ENCODE results near the gene FCMR. TPM values are rescaled to one million over a fixed set of nuclear protein-coding genes. Genes with fewer than 3 reads are reported as not detected.
A peak's percentile ranks its signal among the peaks of the same experiment; 100 is the strongest.

FCMR gene
- total and polyA plus RNA-seq, 9 of the 15 experiments (the other 6 are each of a cell fraction or from before 2014, with no cell fraction given) = 0.11 to 0.82 (median 0.20) TPM; not detected in 5

DNA sequence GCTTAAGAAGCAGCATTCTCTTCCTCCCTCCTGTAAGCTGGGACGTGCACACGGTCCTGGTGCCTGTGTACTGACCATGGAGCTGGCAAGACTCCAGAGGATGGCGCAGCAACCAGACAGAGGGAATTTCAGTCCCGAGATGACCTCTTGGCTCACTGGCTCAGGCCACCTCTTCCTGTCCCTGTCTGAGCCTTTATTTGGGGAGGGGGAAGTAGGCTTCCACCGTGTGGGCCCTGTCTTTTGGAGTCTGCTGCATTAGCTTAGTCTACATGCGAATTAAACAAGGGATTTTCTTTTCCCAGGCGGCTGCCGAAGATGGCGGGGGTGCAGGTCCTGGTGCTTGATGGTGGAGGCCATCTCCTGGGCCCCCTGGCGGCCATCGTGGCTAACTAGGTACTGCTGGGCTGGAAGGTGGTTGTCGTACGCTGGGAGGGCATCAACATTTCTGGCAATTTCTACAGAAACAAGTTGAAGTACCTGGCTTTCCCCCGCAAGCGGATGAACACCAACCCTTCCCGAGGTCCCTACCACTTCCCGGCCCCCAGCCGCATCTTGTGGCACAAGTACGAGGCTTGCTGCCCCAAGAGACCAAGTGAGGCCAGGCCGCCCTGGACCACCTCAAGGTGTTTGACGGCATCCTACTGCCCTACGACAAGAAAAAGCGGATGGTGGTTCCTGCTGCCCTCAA lies 14.3 kb downstream of the FCMR start (continued):
- TF ChIP-seq TOE1 (IDR thresholded peaks at IDR 0.05; ENCODE audit: borderline replicate concordance) = no peak
- TF ChIP-seq TOE1 (CRISPR knock-in tag; IDR thresholded peaks at IDR 0.05; ENCODE audit: borderline replicate concordance, low read depth) = no peak
- no peak for TF ChIP-seq GTF2A2 (tag; IDR thresholded peaks at IDR 0.05)
- TF ChIP-seq NELFE (IDR thresholded peaks at IDR 0.05; ENCODE audit: insufficient read depth, insufficient read length) = no peak
- no peak for TF ChIP-seq SMARCC2 (IDR thresholded peaks at IDR 0.05; ENCODE audit: low read depth)
- TF ChIP-seq BRF1 (IDR thresholded peaks at IDR 0.05; ENCODE audit: borderline replicate concordance, extremely low read depth, insufficient read length) = no peak
- no peak for TF ChIP-seq KLF6 (CRISPR knock-in tag; IDR thresholded peaks at IDR 0.05; ENCODE audit: borderline replicate concordance)
- no peak for TF ChIP-seq ZNF77 (CRISPR knock-in tag; IDR thresholded peaks at IDR 0.05)
- TF ChIP-seq, protein P1, sequence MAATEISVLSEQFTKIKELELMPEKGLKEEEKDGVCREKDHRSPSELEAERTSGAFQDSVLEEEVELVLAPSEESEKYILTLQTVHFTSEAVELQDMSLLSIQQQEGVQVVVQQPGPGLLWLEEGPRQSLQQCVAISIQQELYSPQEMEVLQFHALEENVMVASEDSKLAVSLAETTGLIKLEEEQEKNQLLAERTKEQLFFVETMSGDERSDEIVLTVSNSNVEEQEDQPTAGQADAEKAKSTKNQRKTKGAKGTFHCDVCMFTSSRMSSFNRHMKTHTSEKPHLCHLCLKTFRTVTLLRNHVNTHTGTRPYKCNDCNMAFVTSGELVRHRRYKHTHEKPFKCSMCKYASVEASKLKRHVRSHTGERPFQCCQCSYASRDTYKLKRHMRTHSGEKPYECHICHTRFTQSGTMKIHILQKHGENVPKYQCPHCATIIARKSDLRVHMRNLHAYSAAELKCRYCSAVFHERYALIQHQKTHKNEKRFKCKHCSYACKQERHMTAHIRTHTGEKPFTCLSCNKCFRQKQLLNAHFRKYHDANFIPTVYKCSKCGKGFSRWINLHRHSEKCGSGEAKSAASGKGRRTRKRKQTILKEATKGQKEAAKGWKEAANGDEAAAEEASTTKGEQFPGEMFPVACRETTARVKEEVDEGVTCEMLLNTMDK (IDR thresholded peaks at IDR 0.05; ENCODE audit: borderline replicate concordance, insufficient read depth, low read depth, low read length, poor library complexity, severe bottlenecking) = peak; percentile 75
- TF ChIP-seq BCOR (IDR thresholded peaks at IDR 0.05) = no peak
- TF ChIP-seq CC2D1A (IDR thresholded peaks at IDR 0.05) = peak; percentile 17; the same call in 1 of the 2 replicates
- TF ChIP-seq, protein P2, sequence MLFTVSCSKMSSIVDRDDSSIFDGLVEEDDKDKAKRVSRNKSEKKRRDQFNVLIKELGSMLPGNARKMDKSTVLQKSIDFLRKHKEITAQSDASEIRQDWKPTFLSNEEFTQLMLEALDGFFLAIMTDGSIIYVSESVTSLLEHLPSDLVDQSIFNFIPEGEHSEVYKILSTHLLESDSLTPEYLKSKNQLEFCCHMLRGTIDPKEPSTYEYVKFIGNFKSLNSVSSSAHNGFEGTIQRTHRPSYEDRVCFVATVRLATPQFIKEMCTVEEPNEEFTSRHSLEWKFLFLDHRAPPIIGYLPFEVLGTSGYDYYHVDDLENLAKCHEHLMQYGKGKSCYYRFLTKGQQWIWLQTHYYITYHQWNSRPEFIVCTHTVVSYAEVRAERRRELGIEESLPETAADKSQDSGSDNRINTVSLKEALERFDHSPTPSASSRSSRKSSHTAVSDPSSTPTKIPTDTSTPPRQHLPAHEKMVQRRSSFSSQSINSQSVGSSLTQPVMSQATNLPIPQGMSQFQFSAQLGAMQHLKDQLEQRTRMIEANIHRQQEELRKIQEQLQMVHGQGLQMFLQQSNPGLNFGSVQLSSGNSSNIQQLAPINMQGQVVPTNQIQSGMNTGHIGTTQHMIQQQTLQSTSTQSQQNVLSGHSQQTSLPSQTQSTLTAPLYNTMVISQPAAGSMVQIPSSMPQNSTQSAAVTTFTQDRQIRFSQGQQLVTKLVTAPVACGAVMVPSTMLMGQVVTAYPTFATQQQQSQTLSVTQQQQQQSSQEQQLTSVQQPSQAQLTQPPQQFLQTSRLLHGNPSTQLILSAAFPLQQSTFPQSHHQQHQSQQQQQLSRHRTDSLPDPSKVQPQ (CRISPR knock-in tag; IDR thresholded peaks at IDR 0.05; ENCODE audit: borderline replicate concordance) = no peak
- TF ChIP-seq KAT2B (IDR thresholded peaks at IDR 0.05; ENCODE audit: low read depth, low read length) = no peak
- TF ChIP-seq, protein P3, sequence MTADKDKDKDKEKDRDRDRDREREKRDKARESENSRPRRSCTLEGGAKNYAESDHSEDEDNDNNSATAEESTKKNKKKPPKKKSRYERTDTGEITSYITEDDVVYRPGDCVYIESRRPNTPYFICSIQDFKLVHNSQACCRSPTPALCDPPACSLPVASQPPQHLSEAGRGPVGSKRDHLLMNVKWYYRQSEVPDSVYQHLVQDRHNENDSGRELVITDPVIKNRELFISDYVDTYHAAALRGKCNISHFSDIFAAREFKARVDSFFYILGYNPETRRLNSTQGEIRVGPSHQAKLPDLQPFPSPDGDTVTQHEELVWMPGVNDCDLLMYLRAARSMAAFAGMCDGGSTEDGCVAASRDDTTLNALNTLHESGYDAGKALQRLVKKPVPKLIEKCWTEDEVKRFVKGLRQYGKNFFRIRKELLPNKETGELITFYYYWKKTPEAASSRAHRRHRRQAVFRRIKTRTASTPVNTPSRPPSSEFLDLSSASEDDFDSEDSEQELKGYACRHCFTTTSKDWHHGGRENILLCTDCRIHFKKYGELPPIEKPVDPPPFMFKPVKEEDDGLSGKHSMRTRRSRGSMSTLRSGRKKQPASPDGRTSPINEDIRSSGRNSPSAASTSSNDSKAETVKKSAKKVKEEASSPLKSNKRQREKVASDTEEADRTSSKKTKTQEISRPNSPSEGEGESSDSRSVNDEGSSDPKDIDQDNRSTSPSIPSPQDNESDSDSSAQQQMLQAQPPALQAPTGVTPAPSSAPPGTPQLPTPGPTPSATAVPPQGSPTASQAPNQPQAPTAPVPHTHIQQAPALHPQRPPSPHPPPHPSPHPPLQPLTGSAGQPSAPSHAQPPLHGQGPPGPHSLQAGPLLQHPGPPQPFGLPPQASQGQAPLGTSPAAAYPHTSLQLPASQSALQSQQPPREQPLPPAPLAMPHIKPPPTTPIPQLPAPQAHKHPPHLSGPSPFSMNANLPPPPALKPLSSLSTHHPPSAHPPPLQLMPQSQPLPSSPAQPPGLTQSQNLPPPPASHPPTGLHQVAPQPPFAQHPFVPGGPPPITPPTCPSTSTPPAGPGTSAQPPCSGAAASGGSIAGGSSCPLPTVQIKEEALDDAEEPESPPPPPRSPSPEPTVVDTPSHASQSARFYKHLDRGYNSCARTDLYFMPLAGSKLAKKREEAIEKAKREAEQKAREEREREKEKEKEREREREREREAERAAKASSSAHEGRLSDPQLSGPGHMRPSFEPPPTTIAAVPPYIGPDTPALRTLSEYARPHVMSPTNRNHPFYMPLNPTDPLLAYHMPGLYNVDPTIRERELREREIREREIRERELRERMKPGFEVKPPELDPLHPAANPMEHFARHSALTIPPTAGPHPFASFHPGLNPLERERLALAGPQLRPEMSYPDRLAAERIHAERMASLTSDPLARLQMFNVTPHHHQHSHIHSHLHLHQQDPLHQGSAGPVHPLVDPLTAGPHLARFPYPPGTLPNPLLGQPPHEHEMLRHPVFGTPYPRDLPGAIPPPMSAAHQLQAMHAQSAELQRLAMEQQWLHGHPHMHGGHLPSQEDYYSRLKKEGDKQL (CRISPR knock-in tag; IDR thresholded peaks at IDR 0.05; ENCODE audit: borderline replicate concordance) = no peak
- no peak for TF ChIP-seq FIP1L1 (IDR thresholded peaks at IDR 0.05; ENCODE audit: low read depth, low read length, poor library complexity, severe bottlenecking)
- no peak for TF ChIP-seq RBM17 (IDR thresholded peaks at IDR 0.05; ENCODE audit: borderline replicate concordance, low read depth, low read length)
- no peak for TF ChIP-seq CCNT2 (IDR thresholded peaks at IDR 0.05; ENCODE audit: borderline replicate concordance, extremely low read depth, insufficient read length, low read depth, low read length)

Data from K562 (cell line).